T-helper 1 cell treated with Interleukin-12 subunit alpha and Interleukin-12 subunit beta and Interleukin-4 antibody, amounts not matched to agents 30 μg/mL and 1 μg/mL, for 36 hours (primary cell): Measurements from ENCODE around the gene ZEB2.

Experiments used
- H3K27ac Mint-ChIP-seq: one replicate; pipeline ENCODE4 v1.8.0; 2021; ENCODE audit warnings: mild to moderate bottlenecking, mixed read lengths
- H3K27me3 Mint-ChIP-seq: one replicate; pipeline ENCODE4 v1.8.0; 2021; ENCODE audit warnings: low read depth, mixed read lengths
- H3K36me3 Mint-ChIP-seq: one replicate; pipeline ENCODE4 v1.8.0; 2021; ENCODE audit warnings: low read depth, mixed read lengths
- H3K4me1 Mint-ChIP-seq: one replicate; pipeline ENCODE4 v1.8.0; 2021; ENCODE audit warnings: low read depth, mixed read lengths
- H3K4me3 Mint-ChIP-seq: one replicate; pipeline ENCODE4 v1.8.0; 2021; ENCODE audit warnings: mild to moderate bottlenecking, moderate library complexity, mixed read lengths
- H3K9me3 Mint-ChIP-seq: one replicate; pipeline ENCODE4 v1.8.0; 2021; ENCODE audit warnings: mixed read lengths

The ZEB2 gene

DNA sequence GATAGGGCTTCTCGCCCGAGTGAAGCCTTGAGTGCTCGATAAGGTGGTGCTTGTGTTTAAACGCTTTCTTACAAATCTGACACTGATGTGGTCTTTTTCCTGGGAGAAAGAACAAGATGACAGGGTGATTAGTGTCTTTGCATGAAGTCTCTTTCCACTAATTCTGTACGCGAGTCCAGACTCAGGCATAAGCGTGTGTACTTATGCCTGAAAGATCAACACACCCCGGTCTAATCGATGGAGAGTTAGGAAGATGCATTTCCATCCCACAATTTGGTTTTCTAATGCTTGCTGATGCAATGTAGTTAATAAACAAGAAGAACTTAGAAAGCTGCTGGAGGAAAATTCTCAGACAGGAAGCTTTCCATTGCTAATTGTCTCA lies 130.0 kb downstream of the ZEB2 start:
- Mint-ChIP-seq H3K27ac (no peak overlapping the region), H3K27me3 (peaks cover 4% of the 10 kb centered on the region), H3K4me3 (no peak overlapping the region), H3K9me3 (no peaks in the 10 kb centered on the region), H3K36me3 (peaks cover 1% of the 10 kb centered on the region), H3K4me1 (no peaks in the 10 kb centered on the region)

- no peak overlapping the region for H3K4me3 Mint-ChIP-seq
- H3K27ac Mint-ChIP-seq, result no peak overlapping the region
- no peaks in the 10 kb centered on the region for H3K4me1 Mint-ChIP-seq
- H3K9me3 Mint-ChIP-seq, result no peaks in the 10 kb centered on the region
- H3K36me3 Mint-ChIP-seq, result peaks cover 1% of the 10 kb centered on the region
- H3K27me3 Mint-ChIP-seq, result peaks cover 4% of the 10 kb centered on the region
Measured at GRCh38 chr2:144389151-144389929, 130.6 kb downstream of the ZEB2 start.

DNA sequence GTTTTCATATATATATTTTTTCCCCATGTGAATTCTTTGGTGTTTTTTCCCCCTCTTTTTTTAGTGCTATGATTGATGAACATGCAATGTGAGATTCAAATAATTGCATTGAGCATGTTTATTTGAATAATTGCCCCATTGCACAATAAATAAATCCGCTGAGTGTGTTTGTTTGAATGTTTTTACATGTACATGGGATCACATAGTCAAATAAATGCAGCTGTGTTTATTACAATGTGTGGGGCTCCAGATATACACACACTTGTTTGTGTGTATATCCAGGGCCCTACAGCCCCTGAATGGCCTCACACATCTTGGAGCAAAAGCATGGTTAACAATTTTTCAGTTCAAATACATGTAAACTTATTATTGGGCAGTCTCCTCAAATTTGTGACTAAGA lies 134.5 kb downstream of the ZEB2 start:
- H3K4me3 Mint-ChIP-seq, result no peak overlapping the region
- H3K36me3 Mint-ChIP-seq, result peaks cover 1% of the 10 kb centered on the region
- no peaks in the 10 kb centered on the region for H3K9me3 Mint-ChIP-seq
- H3K4me1 Mint-ChIP-seq, result peaks cover 11% of the 10 kb centered on the region
- no peak overlapping the region for H3K27ac Mint-ChIP-seq
- peaks cover 8% of the 10 kb centered on the region for H3K27me3 Mint-ChIP-seq

- Mint-ChIP-seq H3K36me3 (peaks cover under 1% of the 10 kb centered on the region), H3K9me3 (no peaks in the 10 kb centered on the region), H3K4me3 (no peak overlapping the region), H3K27ac (no peak overlapping the region), H3K27me3 (peaks cover 8% of the 10 kb centered on the region), H3K4me1 (peaks cover 11% of the 10 kb centered on the region)
Measured at GRCh38 chr2:144383571-144384100, 136.3 kb downstream of the ZEB2 start.

DNA sequence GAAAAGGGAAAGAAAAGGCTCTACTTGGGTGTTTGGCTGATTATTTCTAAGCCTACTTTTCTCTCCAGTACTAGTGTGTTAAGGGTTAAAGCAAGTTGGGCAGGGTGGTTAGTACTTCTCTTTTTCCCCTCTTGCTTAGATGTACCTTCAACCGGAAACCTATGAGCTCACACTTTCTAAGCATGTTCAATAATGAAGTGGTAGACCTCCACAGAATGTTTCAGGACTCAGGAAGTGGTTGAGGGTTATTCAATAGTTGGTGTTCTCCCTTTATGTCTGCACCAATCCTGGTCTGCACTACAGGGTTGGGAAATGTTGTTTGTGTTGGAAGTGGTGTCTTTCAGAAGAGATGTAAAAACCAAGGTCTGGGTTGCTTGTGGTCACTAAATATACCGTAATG lies 137.1 kb downstream of the ZEB2 start:
- peaks cover 8% of the 10 kb centered on the region for H3K27me3 Mint-ChIP-seq
- H3K36me3 Mint-ChIP-seq, result no peaks in the 10 kb centered on the region
- H3K9me3 Mint-ChIP-seq, result no peaks in the 10 kb centered on the region
- H3K4me1 Mint-ChIP-seq, result peaks cover 11% of the 10 kb centered on the region
- no peak overlapping the region for H3K4me3 Mint-ChIP-seq
- no peak overlapping the region for H3K27ac Mint-ChIP-seq

GRCh38 chr2:144381716-144382115 lies 138.2 kb downstream of the ZEB2 start:
- H3K36me3 Mint-ChIP-seq, result no peaks in the 10 kb centered on the region
- H3K27me3 Mint-ChIP-seq, result peaks cover 8% of the 10 kb centered on the region
- no peak overlapping the region for H3K4me3 Mint-ChIP-seq
- peak overlapping the region; percentile 4 for H3K27ac Mint-ChIP-seq
- no peaks in the 10 kb centered on the region for H3K9me3 Mint-ChIP-seq
- peaks cover 11% of the 10 kb centered on the region for H3K4me1 Mint-ChIP-seq

DNA sequence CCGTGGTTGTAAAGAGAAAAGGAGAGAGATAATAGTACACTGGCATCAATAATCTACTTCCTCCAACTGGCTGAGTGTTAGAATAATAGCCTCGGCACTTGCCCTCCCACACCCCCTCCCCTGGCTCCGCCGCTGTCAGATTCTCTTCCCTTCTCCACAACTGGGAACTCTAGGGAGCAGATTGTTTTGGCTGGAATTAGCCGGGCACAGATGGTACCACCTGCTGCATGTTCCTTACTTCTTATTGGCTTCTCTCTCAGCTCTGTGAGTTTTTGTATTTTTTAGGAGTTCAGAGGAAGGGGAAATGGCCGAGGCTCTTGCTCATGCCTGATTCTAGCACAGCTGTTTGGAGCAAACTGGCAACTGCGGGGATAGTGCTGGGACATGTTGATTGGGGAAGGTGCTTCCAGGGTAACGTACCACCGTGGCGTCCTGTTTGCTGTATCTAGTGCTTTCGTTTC lies 140.0 kb downstream of the ZEB2 start:
- Mint-ChIP-seq H3K27ac (no peak overlapping the region), H3K4me1 (peaks cover 11% of the 10 kb centered on the region), H3K4me3 (no peak overlapping the region)

DNA sequence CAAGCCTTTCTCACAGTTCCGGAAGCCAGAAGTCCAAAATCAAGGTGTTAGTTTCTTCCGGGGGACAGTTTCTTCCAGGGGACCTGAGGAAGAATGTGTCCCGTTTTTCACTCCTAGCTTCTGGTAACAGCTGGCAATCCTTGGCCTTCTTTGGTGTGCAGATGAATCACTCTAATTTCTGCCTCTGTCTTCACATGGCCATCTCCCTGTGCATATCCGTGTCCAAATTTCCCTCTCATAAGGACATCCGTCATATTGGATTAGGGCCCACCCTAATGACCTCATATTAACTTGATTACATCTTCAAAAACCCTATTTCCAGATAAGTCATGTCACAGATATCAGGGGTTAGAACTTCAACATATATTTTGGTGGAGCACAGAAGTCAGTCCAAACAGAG lies 141.4 kb downstream of the ZEB2 start:
- Mint-ChIP-seq H3K4me1 (peaks cover 7% of the 10 kb centered on the region), H3K27ac (no peak overlapping the region), H3K27me3 (peaks cover 9% of the 10 kb centered on the region), H3K36me3 (no peaks in the 10 kb centered on the region), H3K4me3 (no peak overlapping the region), H3K9me3 (no peaks in the 10 kb centered on the region)

More for the DNA sequence above, 140.0 kb downstream of the ZEB2 start:
- H3K27me3 Mint-ChIP-seq, result peaks cover 9% of the 10 kb centered on the region
- no peaks in the 10 kb centered on the region for H3K9me3 Mint-ChIP-seq
- no peaks in the 10 kb centered on the region for H3K36me3 Mint-ChIP-seq

GRCh38 chr2:144377914-144378313 lies 142.0 kb downstream of the ZEB2 start:
- Mint-ChIP-seq H3K27ac (no peak overlapping the region), H3K36me3 (no peaks in the 10 kb centered on the region), H3K4me1 (peaks cover 3% of the 10 kb centered on the region), H3K4me3 (no peak overlapping the region), H3K9me3 (no peaks in the 10 kb centered on the region), H3K27me3 (peaks cover 9% of the 10 kb centered on the region)

DNA sequence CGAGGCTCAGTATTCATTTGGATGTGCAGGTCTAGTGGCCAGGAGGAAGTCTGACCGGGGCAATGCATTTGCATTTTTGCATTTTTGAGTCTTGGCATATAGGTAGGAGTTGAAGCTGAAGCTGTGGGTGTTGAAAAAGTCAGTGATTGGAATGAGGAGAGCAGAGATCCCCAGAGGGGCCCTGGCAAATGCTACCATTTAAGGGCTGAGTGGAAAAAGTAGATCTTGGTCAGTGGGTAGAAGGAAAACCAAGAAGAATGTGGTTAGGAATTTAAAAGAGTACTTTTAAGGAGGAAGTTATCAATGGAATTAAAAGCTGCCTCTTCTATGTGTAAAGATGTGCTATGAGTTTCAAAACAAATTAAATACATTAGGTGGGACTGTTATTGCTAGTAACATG lies 143.0 kb downstream of the ZEB2 start:
- no peaks in the 10 kb centered on the region for H3K36me3 Mint-ChIP-seq
- H3K27ac Mint-ChIP-seq, result no peak overlapping the region
- no peak overlapping the region for H3K4me3 Mint-ChIP-seq
- H3K4me1 Mint-ChIP-seq, result no peaks in the 10 kb centered on the region
- peaks cover 9% of the 10 kb centered on the region for H3K27me3 Mint-ChIP-seq
- no peaks in the 10 kb centered on the region for H3K9me3 Mint-ChIP-seq

- peaks cover 9% of the 10 kb centered on the region for H3K27me3 Mint-ChIP-seq
- H3K4me1 Mint-ChIP-seq, result no peaks in the 10 kb centered on the region
- H3K27ac Mint-ChIP-seq, result no peak overlapping the region
- H3K9me3 Mint-ChIP-seq, result no peaks in the 10 kb centered on the region
- no peaks in the 10 kb centered on the region for H3K36me3 Mint-ChIP-seq
- no peak overlapping the region for H3K4me3 Mint-ChIP-seq
Measured at GRCh38 chr2:144376460-144376859, 143.5 kb downstream of the ZEB2 start.

- no peak overlapping the region for H3K27ac Mint-ChIP-seq
- peaks cover 1% of the 10 kb centered on the region for H3K4me1 Mint-ChIP-seq
- H3K27me3 Mint-ChIP-seq, result peaks cover 4% of the 10 kb centered on the region
- H3K36me3 Mint-ChIP-seq, result no peaks in the 10 kb centered on the region
- H3K4me3 Mint-ChIP-seq, result no peak overlapping the region
- H3K9me3 Mint-ChIP-seq, result no peaks in the 10 kb centered on the region
Measured at GRCh38 chr2:144374163-144374661, 145.7 kb downstream of the ZEB2 start.

DNA sequence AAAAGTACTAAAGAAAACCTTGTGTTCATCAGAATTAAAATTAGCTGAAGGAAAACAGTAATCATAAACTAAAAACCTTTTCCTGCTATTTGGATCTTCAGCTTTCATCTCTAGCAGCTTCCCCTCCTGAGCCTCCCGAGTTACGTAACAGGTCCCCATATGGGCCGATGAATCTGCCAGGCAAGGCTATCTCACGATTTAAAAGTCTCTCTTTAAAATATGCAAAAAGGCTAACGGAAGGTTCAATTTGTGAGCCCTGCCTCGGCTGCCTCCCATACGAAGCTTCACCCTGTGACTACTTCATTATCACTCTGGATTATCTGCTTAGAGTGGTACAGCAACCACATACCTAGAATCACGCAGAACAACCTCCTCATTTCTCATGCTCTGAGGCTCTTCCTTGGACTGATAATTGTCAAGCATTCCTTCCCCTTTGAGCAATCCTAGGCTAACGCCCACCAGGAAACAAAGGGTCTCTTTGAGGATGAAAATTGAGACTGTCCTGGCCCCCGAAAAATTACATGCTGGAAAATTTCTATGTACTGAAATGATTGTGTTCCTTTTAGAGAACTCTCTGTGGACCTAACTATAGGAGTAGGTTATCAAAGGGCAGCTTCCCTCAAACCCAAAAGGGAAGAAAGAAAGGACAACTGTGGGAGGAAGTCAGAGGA lies 147.4 kb downstream of the ZEB2 start:
- no peaks in the 10 kb centered on the region for H3K9me3 Mint-ChIP-seq
- peaks cover 4% of the 10 kb centered on the region for H3K27me3 Mint-ChIP-seq
- H3K27ac Mint-ChIP-seq, result no peak overlapping the region
- H3K4me1 Mint-ChIP-seq, result peaks cover 1% of the 10 kb centered on the region
- no peak overlapping the region for H3K4me3 Mint-ChIP-seq
- H3K36me3 Mint-ChIP-seq, result no peaks in the 10 kb centered on the region

GRCh38 chr2:144370937-144371584 lies 148.9 kb downstream of the ZEB2 start:
- H3K36me3 Mint-ChIP-seq, result no peaks in the 10 kb centered on the region
- H3K27me3 Mint-ChIP-seq, result peaks cover 2% of the 10 kb centered on the region
- H3K9me3 Mint-ChIP-seq, result no peaks in the 10 kb centered on the region
- no peak overlapping the region for H3K4me3 Mint-ChIP-seq
- H3K4me1 Mint-ChIP-seq, result peaks cover 1% of the 10 kb centered on the region
- H3K27ac Mint-ChIP-seq, result no peak overlapping the region
